HEK293T (cell line): ENCODE measurements around the gene HAT1.

Source experiments
- BHLHE40 ChIP-seq: fragments of 450-650 bp; IDR thresholded peaks from 2 replicates; pipeline ENCODE4 v1.6.1; 2016; ENCODE audit warnings: mild to moderate bottlenecking, moderate library complexity, borderline replicate concordance
- CTBP1 ChIP-seq: fragments of 450-650 bp; IDR thresholded peaks from 2 replicates; pipeline ENCODE4 v1.6.1; 2016; ENCODE audit warnings: borderline replicate concordance
- ELF4 ChIP-seq: fragments of 450-650 bp; IDR thresholded peaks from 2 replicates; pipeline ENCODE4 v1.6.1; 2017; ENCODE audit warnings: antibody characterized with exemption
- FOXM1 ChIP-seq: fragments of 450-650 bp; IDR thresholded peaks from 2 replicates; pipeline ENCODE4 v1.6.1; 2017; ENCODE audit warnings: mild to moderate bottlenecking, borderline replicate concordance
- HDGF ChIP-seq: fragments of 450-650 bp; IDR thresholded peaks from 2 replicates; pipeline ENCODE4 v1.6.1; 2017; ENCODE audit warnings: antibody characterized with exemption, borderline replicate concordance
- L3MBTL2 ChIP-seq: fragments of 450-650 bp; conservative IDR thresholded peaks from 2 replicates; pipeline ENCODE4 v1.6.1; 2016; ENCODE audit warnings: mild to moderate bottlenecking
- LEF1 ChIP-seq: fragments of 450-650 bp; IDR thresholded peaks from 2 replicates; pipeline ENCODE4 v1.6.1; 2017; ENCODE audit warnings: mild to moderate bottlenecking, borderline replicate concordance
- NFRKB ChIP-seq: fragments of 450-650 bp; IDR thresholded peaks from 2 replicates; pipeline ENCODE4 v1.6.1; 2016; ENCODE audit warnings: mild to moderate bottlenecking, moderate library complexity
- SP1 ChIP-seq: fragments of 450-650 bp; IDR thresholded peaks from 2 replicates; pipeline ENCODE4 v1.6.1; 2017
- TARDBP ChIP-seq: fragments of 450-650 bp; IDR thresholded peaks from 2 replicates; pipeline ENCODE4 v1.6.1; 2016

DNA sequence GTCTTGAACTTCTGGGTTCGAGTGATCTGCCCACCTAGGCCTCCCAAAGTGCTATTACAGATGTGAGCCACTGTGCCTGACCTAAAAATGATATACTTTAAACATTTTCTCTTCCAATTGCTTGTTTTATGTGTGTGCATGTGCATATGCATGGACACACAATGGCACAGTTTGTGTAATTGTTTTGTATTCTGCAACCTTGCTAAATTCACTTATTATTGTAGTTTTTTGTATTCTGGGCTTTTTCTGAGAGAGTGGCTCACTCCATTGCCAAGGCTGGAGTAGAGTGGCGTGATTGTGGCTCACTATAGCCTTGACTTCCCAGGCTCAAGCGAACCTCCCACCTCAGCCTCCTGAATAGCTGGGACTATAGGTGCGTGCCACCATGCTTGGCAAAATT lies 8.1 kb downstream of the HAT1 start:
- TF ChIP-seq FOXM1 (no peak), SP1 (no peak), CTBP1 (no peak), BHLHE40 (no peak), TARDBP (no peak), L3MBTL2 (no peak), ELF4 (no peak), HDGF (no peak), LEF1 (no peak), NFRKB (no peak)
